ENCODE results near the gene NBEAL2.

NBEAL2 gene

GRCh38 chr3:47012342-47013230 is 33.1 kb downstream of the NBEAL2 start:
- DNase-seq (ENCODE audit: insufficient read length) (no peak), FAIRE-seq (no peak)
- TF ChIP-seq TAF1 (IDR thresholded peaks at IDR 0.05; ENCODE audit: borderline replicate concordance, low read depth, low read length) (no peak), POLR2A (IDR thresholded peaks at IDR 0.05; ENCODE audit: low read depth, low read length) (no peak), POLR2AphosphoS5 (IDR thresholded peaks at IDR 0.05; ENCODE audit: low read depth, low read length) (no peak)

- no peak for TF ChIP-seq POLR2AphosphoS5 (IDR thresholded peaks at IDR 0.05; ENCODE audit: low read depth, low read length)
- TF ChIP-seq POLR2A (IDR thresholded peaks at IDR 0.05; ENCODE audit: low read depth, low read length): no peak
- no peak for TF ChIP-seq TAF1 (IDR thresholded peaks at IDR 0.05; ENCODE audit: borderline replicate concordance, low read depth, low read length)
- FAIRE-seq (no peak), DNase-seq (ENCODE audit: insufficient read length) (no peak)
Observed at GRCh38 chr3:47013231-47013630, 33.8 kb downstream of the NBEAL2 start.

- no peak for FAIRE-seq
- no peak for DNase-seq (ENCODE audit: insufficient read length)
- TF ChIP-seq POLR2A (IDR thresholded peaks at IDR 0.05; ENCODE audit: low read depth, low read length) (no peak), POLR2AphosphoS5 (IDR thresholded peaks at IDR 0.05; ENCODE audit: low read depth, low read length) (peak; percentile 52; the same call in 1 of the 2 replicates)
Observed at GRCh38 chr3:47014036-47014435, 34.6 kb downstream of the NBEAL2 start.

- DNase-seq (ENCODE audit: insufficient read length): no peak
- TF ChIP-seq POLR2A (IDR thresholded peaks at IDR 0.05; ENCODE audit: low read depth, low read length) (no peak), POLR2AphosphoS5 (IDR thresholded peaks at IDR 0.05; ENCODE audit: low read depth, low read length) (no peak; the same call in 1 of the 2 replicates), TAF1 (IDR thresholded peaks at IDR 0.05; ENCODE audit: borderline replicate concordance, low read depth, low read length) (no peak)
- FAIRE-seq: no peak
Observed at GRCh38 chr3:47015151-47015550, 35.7 kb downstream of the NBEAL2 start.

GRCh38 chr3:47016086-47016933 is 36.8 kb downstream of the NBEAL2 start:
- DNase-seq (ENCODE audit: insufficient read length) (no peak), FAIRE-seq (no peak)
- no peak for TF ChIP-seq POLR2AphosphoS5 (IDR thresholded peaks at IDR 0.05; ENCODE audit: low read depth, low read length)

- peak; percentile 53 for FAIRE-seq
- TF ChIP-seq POLR2A (IDR thresholded peaks at IDR 0.05; ENCODE audit: low read depth, low read length) (no peak), POLR2AphosphoS5 (IDR thresholded peaks at IDR 0.05; ENCODE audit: low read depth, low read length) (no peak), TAF1 (IDR thresholded peaks at IDR 0.05; ENCODE audit: borderline replicate concordance, low read depth, low read length) (no peak)
- DNase-seq (ENCODE audit: insufficient read length): no peak
Observed at GRCh38 chr3:47016934-47017435, 37.5 kb downstream of the NBEAL2 start.

GRCh38 chr3:47017504-47018268 is 38.2 kb downstream of the NBEAL2 start:
- FAIRE-seq: no peak
- DNase-seq (ENCODE audit: insufficient read length): no peak
- TF ChIP-seq POLR2A (IDR thresholded peaks at IDR 0.05; ENCODE audit: low read depth, low read length) (no peak), POLR2AphosphoS5 (IDR thresholded peaks at IDR 0.05; ENCODE audit: low read depth, low read length) (no peak), TAF1 (IDR thresholded peaks at IDR 0.05; ENCODE audit: borderline replicate concordance, low read depth, low read length) (no peak)

- no peak for FAIRE-seq
- TF ChIP-seq POLR2AphosphoS5 (IDR thresholded peaks at IDR 0.05; ENCODE audit: low read depth, low read length): no peak
- no peak for TF ChIP-seq POLR2A (IDR thresholded peaks at IDR 0.05; ENCODE audit: low read depth, low read length)
- no peak for DNase-seq (ENCODE audit: insufficient read length)
Observed at GRCh38 chr3:47018269-47018611, 38.8 kb downstream of the NBEAL2 start.

GRCh38 chr3:47019201-47019600 is 39.7 kb downstream of the NBEAL2 start:
- FAIRE-seq: peak; percentile 30
- TF ChIP-seq TAF1 (IDR thresholded peaks at IDR 0.05; ENCODE audit: borderline replicate concordance, low read depth, low read length) (no peak), POLR2A (IDR thresholded peaks at IDR 0.05; ENCODE audit: low read depth, low read length) (no peak), POLR2AphosphoS5 (IDR thresholded peaks at IDR 0.05; ENCODE audit: low read depth, low read length) (no peak)

GRCh38 chr3:47020311-47020710 is 40.8 kb downstream of the NBEAL2 start:
- no peak for TF ChIP-seq POLR2A (IDR thresholded peaks at IDR 0.05; ENCODE audit: low read depth, low read length)
- TF ChIP-seq TAF1 (IDR thresholded peaks at IDR 0.05; ENCODE audit: borderline replicate concordance, low read depth, low read length): no peak
- TF ChIP-seq POLR2AphosphoS5 (IDR thresholded peaks at IDR 0.05; ENCODE audit: low read depth, low read length): no peak
- DNase-seq (ENCODE audit: insufficient read length) (no peak), FAIRE-seq (no peak)

More at GRCh38 chr3:47019201-47019600, 39.7 kb downstream of the NBEAL2 start:
- DNase-seq (ENCODE audit: insufficient read length): peak; percentile 21

GRCh38 chr3:47022641-47023071 is 43.2 kb downstream of the NBEAL2 start:
- DNase-seq (ENCODE audit: insufficient read length) (no peak), FAIRE-seq (no peak)
- no peak for TF ChIP-seq POLR2AphosphoS5 (IDR thresholded peaks at IDR 0.05; ENCODE audit: low read depth, low read length)
- no peak for TF ChIP-seq TAF1 (IDR thresholded peaks at IDR 0.05; ENCODE audit: borderline replicate concordance, low read depth, low read length)
- no peak for TF ChIP-seq POLR2A (IDR thresholded peaks at IDR 0.05; ENCODE audit: low read depth, low read length)

Measured in GM12892 (cell line).